ENCODE measurements around the gene BRD9. TPM values are rescaled to one million over a fixed set of nuclear protein-coding genes. Genes with fewer than 3 reads are reported as not detected.
A peak's percentile ranks its signal among the peaks of the same experiment; 100 is the strongest.
"Not testable (repeated sequence)": the region's sequence is repeated elsewhere in the genome, so short reads cannot be mapped to it uniquely, and the experiment has no call there.

Gene BRD9
- total RNA-seq, 1 donor from 2014 or later: 37.7 TPM

GRCh38 chr5:848671-849111 lies 43.9 kb downstream of the BRD9 start:
- Histone ChIP-seq H3K27me3 (ENCODE audit: low read depth) (peaks cover 8% of the 10 kb centered on the region), H3K4me1 (peaks cover 10% of the 10 kb centered on the region), H3K4me3 (no peak overlapping the region), H3K27ac (no peak overlapping the region), H3K36me3 (no peaks in the 10 kb centered on the region), H3K9me3 (no peaks in the 10 kb centered on the region)
- DNase-seq (peak; percentile 45), ATAC-seq (no peak)
- TF ChIP-seq CTCF (IDR thresholded peaks at IDR 0.05): no peak
- intact Hi-C loops (cut with DNase I): no loop called here

GRCh38 chr5:847736-848135 lies 44.9 kb downstream of the BRD9 start:
- H3K9me3 ChIP-seq; intact Hi-C loops (cut with DNase I); H3K27ac ChIP-seq; H3K27me3 ChIP-seq (ENCODE audit: low read depth); H3K4me3 ChIP-seq; H3K36me3 ChIP-seq; DNase-seq; ATAC-seq: not testable (repeated sequence)
- H3K4me1 ChIP-seq: peaks cover 10% of the 10 kb centered on the region

GRCh38 chr5:847212-847611 lies 45.4 kb downstream of the BRD9 start:
- H3K4me1 ChIP-seq: peaks cover 10% of the 10 kb centered on the region
- H3K27me3 ChIP-seq (ENCODE audit: low read depth); ATAC-seq; H3K4me3 ChIP-seq; H3K9me3 ChIP-seq; intact Hi-C loops (cut with DNase I); DNase-seq; H3K27ac ChIP-seq; H3K36me3 ChIP-seq: not testable (repeated sequence)

- H3K36me3 ChIP-seq; H3K27me3 ChIP-seq (ENCODE audit: low read depth); DNase-seq; H3K9me3 ChIP-seq; intact Hi-C loops (cut with DNase I); H3K4me3 ChIP-seq; H3K27ac ChIP-seq; ATAC-seq: not testable (repeated sequence)
- peaks cover 10% of the 10 kb centered on the region for H3K4me1 ChIP-seq
These were observed 46.0 kb downstream of the BRD9 start for GRCh38 chr5:846602-847091.

- H3K27ac ChIP-seq; H3K4me3 ChIP-seq; H3K27me3 ChIP-seq (ENCODE audit: low read depth); intact Hi-C loops (cut with DNase I); H3K36me3 ChIP-seq; DNase-seq; H3K9me3 ChIP-seq; ATAC-seq: not testable (repeated sequence)
- H3K4me1 ChIP-seq: peaks cover 10% of the 10 kb centered on the region
These were observed 46.7 kb downstream of the BRD9 start for GRCh38 chr5:845676-846601.

GRCh38 chr5:845031-845675 lies 47.4 kb downstream of the BRD9 start:
- H3K4me1 ChIP-seq; H3K27ac ChIP-seq; ATAC-seq; intact Hi-C loops (cut with DNase I); H3K4me3 ChIP-seq; H3K9me3 ChIP-seq; H3K36me3 ChIP-seq; H3K27me3 ChIP-seq (ENCODE audit: low read depth): not testable (repeated sequence)
- peak; percentile 40 for DNase-seq

GRCh38 chr5:844426-844825 lies 48.2 kb downstream of the BRD9 start:
- H3K4me3 ChIP-seq; intact Hi-C loops (cut with DNase I); H3K27me3 ChIP-seq (ENCODE audit: low read depth); H3K4me1 ChIP-seq; H3K27ac ChIP-seq; H3K36me3 ChIP-seq; ATAC-seq; H3K9me3 ChIP-seq: not testable (repeated sequence)
- peak; percentile 30 for DNase-seq

- DNase-seq (peak; percentile 41), ATAC-seq (peak in 1 of 2 donors; percentile 4)
- H3K36me3 ChIP-seq; H3K27me3 ChIP-seq (ENCODE audit: low read depth); intact Hi-C loops (cut with DNase I); H3K4me1 ChIP-seq; H3K9me3 ChIP-seq; H3K4me3 ChIP-seq; H3K27ac ChIP-seq: not testable (repeated sequence)
These were observed 48.7 kb downstream of the BRD9 start for GRCh38 chr5:843926-844325.

- H3K9me3 ChIP-seq; H3K27ac ChIP-seq; DNase-seq; ATAC-seq; H3K27me3 ChIP-seq (ENCODE audit: low read depth); intact Hi-C loops (cut with DNase I); H3K4me1 ChIP-seq; H3K36me3 ChIP-seq; H3K4me3 ChIP-seq: not testable (repeated sequence)
These were observed 49.2 kb downstream of the BRD9 start for GRCh38 chr5:843371-843770.

GRCh38 chr5:842402-843221 lies 50.0 kb downstream of the BRD9 start:
- DNase-seq: peak; percentile 37
- H3K9me3 ChIP-seq; H3K4me3 ChIP-seq; H3K27ac ChIP-seq; intact Hi-C loops (cut with DNase I); H3K27me3 ChIP-seq (ENCODE audit: low read depth); H3K36me3 ChIP-seq; H3K4me1 ChIP-seq: not testable (repeated sequence)
- peak in 1 of 2 donors; percentile 1 for ATAC-seq

- H3K36me3 ChIP-seq; H3K27ac ChIP-seq; ATAC-seq; H3K4me1 ChIP-seq; H3K27me3 ChIP-seq (ENCODE audit: low read depth); H3K9me3 ChIP-seq; intact Hi-C loops (cut with DNase I); H3K4me3 ChIP-seq: not testable (repeated sequence)
- peak; percentile 36 for DNase-seq
These were observed 50.8 kb downstream of the BRD9 start for GRCh38 chr5:841531-842401.

Data from lower lobe of right lung (tissue), 2 donors.